Measurements from ENCODE around the gene PEX10. TPM values are rescaled to one million over a fixed set of nuclear protein-coding genes. Genes with fewer than 3 reads are reported as not detected.
A peak's percentile ranks its signal among the peaks of the same experiment; 100 is the strongest.

Gene PEX10
- total RNA-seq, 2 donors from 2014 or later: 16.2 to 17.4 TPM

GRCh38 chr1:2415337-2415736, 3.0 kb upstream of the PEX10 start:
- H3K36me3 ChIP-seq: no peaks in the 10 kb centered on the region
- no peak overlapping the region for H3K4me3 ChIP-seq
- H3K4me1 ChIP-seq: peaks cover 0 to 26% of the 10 kb centered on the region in 2 donors
- no peak for DNase-seq (ENCODE audit: low spot score)
- no peak for TF ChIP-seq CTCF (IDR thresholded peaks at IDR 0.05)
- no peak overlapping the region for H3K27ac ChIP-seq
- no peaks in the 10 kb centered on the region for H3K27me3 ChIP-seq
- no peaks in the 10 kb centered on the region for H3K9me3 ChIP-seq

GRCh38 chr1:2414297-2414958, 2.1 kb upstream of the PEX10 start:
- peak; percentile 92 to 98 for TF ChIP-seq CTCF (IDR thresholded peaks at IDR 0.05)
- peaks cover 0 to 27% of the 10 kb centered on the region in 2 donors for H3K4me1 ChIP-seq
- peak; percentile 73 for DNase-seq (ENCODE audit: low spot score)
- no peaks in the 10 kb centered on the region for H3K36me3 ChIP-seq
- no peaks in the 10 kb centered on the region for H3K27me3 ChIP-seq
- no peak overlapping the region for H3K27ac ChIP-seq
- H3K9me3 ChIP-seq: no peaks in the 10 kb centered on the region
- no peak overlapping the region for H3K4me3 ChIP-seq

- no peaks in the 10 kb centered on the region for H3K27me3 ChIP-seq
- H3K4me3 ChIP-seq: peak overlapping the region in 1 of 2 donors; percentile 76
- TF ChIP-seq CTCF (IDR thresholded peaks at IDR 0.05): no peak
- H3K4me1 ChIP-seq: peaks cover 0 to 32% of the 10 kb centered on the region in 2 donors
- H3K27ac ChIP-seq: peak overlapping the region in 1 of 2 donors; percentile 84
- H3K9me3 ChIP-seq: no peaks in the 10 kb centered on the region
- no peak for DNase-seq (ENCODE audit: low spot score)
- H3K36me3 ChIP-seq: no peaks in the 10 kb centered on the region
Observed at GRCh38 chr1:2413495-2414296, 1.3 kb upstream of the PEX10 start.

GRCh38 chr1:2412773-2413494, 570 bp upstream of the PEX10 start:
- no peaks in the 10 kb centered on the region for H3K27me3 ChIP-seq
- no peak for DNase-seq (ENCODE audit: low spot score)
- H3K27ac ChIP-seq: peak overlapping the region; percentile 81 to 84
- H3K4me1 ChIP-seq: peaks cover 0 to 32% of the 10 kb centered on the region in 2 donors
- no peaks in the 10 kb centered on the region for H3K9me3 ChIP-seq
- TF ChIP-seq CTCF (IDR thresholded peaks at IDR 0.05): no peak
- peak overlapping the region; percentile 76 to 86 for H3K4me3 ChIP-seq
- no peaks in the 10 kb centered on the region for H3K36me3 ChIP-seq

- H3K27ac ChIP-seq: peak overlapping the region; percentile 81 to 84
- no peaks in the 10 kb centered on the region for H3K36me3 ChIP-seq
- peaks cover 0 to 32% of the 10 kb centered on the region in 2 donors for H3K4me1 ChIP-seq
- peak overlapping the region; percentile 76 to 86 for H3K4me3 ChIP-seq
- no peak for DNase-seq (ENCODE audit: low spot score)
- no peaks in the 10 kb centered on the region for H3K27me3 ChIP-seq
- no peaks in the 10 kb centered on the region for H3K9me3 ChIP-seq
- no peak for TF ChIP-seq CTCF (IDR thresholded peaks at IDR 0.05)
Observed at GRCh38 chr1:2411801-2412394, 466 bp downstream of the PEX10 start.

All from right atrium auricular region (tissue), 2 donors.